Transverse colon (tissue), 4 donors: ENCODE results near the gene TRIM59. TPM values are rescaled to one million over a fixed set of nuclear protein-coding genes. Genes with fewer than 3 reads are reported as not detected.

ENCODE experiments used
- DNase-seq: peaks from one replicate; pipeline ENCODE4 v3.0.0-alpha.2; 2019
- H3K27ac ChIP-seq, 4 donors: fragments of 200-600 bp; sonication (generic); 2 replicates each; pipeline ENCODE4 v1.5.1; 2016 to 2018; ENCODE audit warnings: inconsistent platforms in 4 of 4
- H3K27me3 ChIP-seq: fragments of 200-600 bp; sonication (generic); 2 replicates; pipeline ENCODE4 v1.5.1; 2017; ENCODE audit warnings: inconsistent platforms
- H3K36me3 ChIP-seq, 4 donors: fragments of 200-600 bp; sonication (generic); 2 replicates each; pipeline ENCODE4 v1.5.1; 2017 to 2019; ENCODE audit warnings: inconsistent platforms in 4 of 4
- H3K4me1 ChIP-seq, 4 donors: fragments of 200-600 bp; sonication (generic); 2 replicates each; pipeline ENCODE4 v1.5.1; 2017 to 2020; ENCODE audit warnings: inconsistent platforms in 4 of 4
- H3K4me3 ChIP-seq, 4 donors: fragments of 200-600 bp; sonication (generic); 1 replicate in 1 of 4; 2 replicates in 3 of 4; pipeline versions ENCODE4 v1.5.1 to v1.6.1; 2017 to 2019; ENCODE audit warnings: inconsistent platforms in 4 of 4
- H3K9me3 ChIP-seq, 2 donors: fragments of 200-600 bp; sonication (generic); 2 replicates each; pipeline ENCODE4 v1.5.1; 2017 to 2019; ENCODE audit warnings: inconsistent platforms in 2 of 2
- EP300 ChIP-seq: sonication (generic); formaldehyde crosslinking; IDR thresholded peaks from one replicate; pipeline ENCODE4 v1.6.1; 2017; ENCODE audit warnings: antibody characterized with exemption, low read depth
- POLR2A ChIP-seq: fragments of 450-650 bp; IDR thresholded peaks from one replicate; pipeline ENCODE4 v1.6.1; 2016; ENCODE audit warnings: antibody characterized with exemption, mild to moderate bottlenecking, moderate library complexity
- POLR2AphosphoS5 ChIP-seq, 3 donors: sonication (generic); formaldehyde crosslinking; IDR thresholded peaks; one replicate each; pipeline ENCODE4 v1.6.1; 2016; ENCODE audit warnings: antibody characterized with exemption in 3 of 3
- WGBS, 2 donors: methylation state at CpG; one replicate each; pipeline ENCODE4 v1.1.5; 2018; ENCODE audit warnings: low coverage in 1 of 2; 5-methylcytosine and 5-hydroxymethylcytosine counted together
- in situ Hi-C, 4 donors: fragments of 200-750 bp; cut with MboI; loops; one replicate each; pipeline versions ENCODE4 v1.15.0 to v1.15.1; 2017; ENCODE audit warnings: low sequenced_read_pairs in 3 of 4, low pct_ligation_motif_present in 1 of 4, low pct_unique_long_range_greater_than_20kb in 1 of 4
- intact Hi-C: fragments of 100-400 bp; cut with DNase I; formaldehyde crosslinking; loops from one replicate; pipeline ENCODE4 v1.15.1; 2023; ENCODE audit warnings: low total_unique reads
- total RNA-seq, 4 donors: library from RNA; depleted of rRNA; stranded (reverse); fragments of >200 nt; gene quantifications; one replicate each; pipeline ENCODE4 v1.1.0, GENCODE V29; 2016
- TF ChIP-seq, protein P1 (sequence below), 5 experiments: fragments of 200-600 bp in 3 of 5; fragments of 450-650 bp in 2 of 5; sonication (generic) in 3 of 5; IDR thresholded peaks; 1 replicate in 2 of 5; 2 replicates in 3 of 5; pipeline ENCODE4 v1.5.1; 2016 to 2017; ENCODE audit warnings: antibody characterized with exemption in 5 of 5, inconsistent platforms in 3 of 5, mild to moderate bottlenecking in 2 of 5, moderate library complexity in 1 of 5

TRIM59 gene
- total RNA-seq, 4 donors from 2014 or later: 1.9 to 10.9 (median 8.4) TPM; not detected in 1

DNA sequence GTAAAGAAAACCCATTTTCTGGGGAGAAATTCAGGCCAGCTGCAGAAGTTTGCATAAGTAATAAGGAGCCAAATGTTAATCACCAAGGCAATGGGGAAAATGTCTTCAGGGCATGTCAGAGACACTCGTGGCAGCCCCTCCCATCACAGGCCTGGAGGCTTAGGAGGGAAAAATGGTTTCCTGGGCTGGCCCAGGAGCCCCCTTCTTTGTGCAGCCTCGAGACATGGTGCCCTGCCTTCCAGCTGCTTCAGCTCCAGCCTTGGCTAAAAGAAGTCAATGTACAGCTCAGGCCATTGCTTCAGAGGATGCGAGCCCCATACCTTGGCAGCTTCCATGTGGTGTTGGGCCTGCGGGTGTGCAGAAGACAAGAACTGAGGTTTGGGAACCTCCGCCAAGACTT is 20.6 kb upstream of the TRIM59 start:
- Histone ChIP-seq H3K36me3 (no peaks in the 10 kb centered on the region), H3K4me1 (no peaks in the 10 kb centered on the region), H3K27ac (no peak overlapping the region), H3K4me3 (no peak overlapping the region), H3K27me3 (no peaks in the 10 kb centered on the region), H3K9me3 (no peaks in the 10 kb centered on the region)
- intact Hi-C loops (no loop called here), in situ Hi-C loops (no loop called here)
- DNase-seq: no peak
- no peak for TF ChIP-seq EP300
- WGBS, 2 donors: 50 to 86% methylated on average over 1 to 5 of the region's 5 CpGs

GRCh38 chr3:160464971-160465370 is 15.4 kb upstream of the TRIM59 start:
- no peak overlapping the region for H3K4me3 ChIP-seq
- intact Hi-C loops: no loop called here
- H3K27ac ChIP-seq: no peak overlapping the region
- in situ Hi-C loops: no loop called here
- no peaks in the 10 kb centered on the region for H3K9me3 ChIP-seq
- DNase-seq: no peak
- TF ChIP-seq POLR2A (no peak), POLR2AphosphoS5 (IDR thresholded peaks at IDR 0.05) (no peak), EP300 (no peak)
- TF ChIP-seq, protein P1, sequence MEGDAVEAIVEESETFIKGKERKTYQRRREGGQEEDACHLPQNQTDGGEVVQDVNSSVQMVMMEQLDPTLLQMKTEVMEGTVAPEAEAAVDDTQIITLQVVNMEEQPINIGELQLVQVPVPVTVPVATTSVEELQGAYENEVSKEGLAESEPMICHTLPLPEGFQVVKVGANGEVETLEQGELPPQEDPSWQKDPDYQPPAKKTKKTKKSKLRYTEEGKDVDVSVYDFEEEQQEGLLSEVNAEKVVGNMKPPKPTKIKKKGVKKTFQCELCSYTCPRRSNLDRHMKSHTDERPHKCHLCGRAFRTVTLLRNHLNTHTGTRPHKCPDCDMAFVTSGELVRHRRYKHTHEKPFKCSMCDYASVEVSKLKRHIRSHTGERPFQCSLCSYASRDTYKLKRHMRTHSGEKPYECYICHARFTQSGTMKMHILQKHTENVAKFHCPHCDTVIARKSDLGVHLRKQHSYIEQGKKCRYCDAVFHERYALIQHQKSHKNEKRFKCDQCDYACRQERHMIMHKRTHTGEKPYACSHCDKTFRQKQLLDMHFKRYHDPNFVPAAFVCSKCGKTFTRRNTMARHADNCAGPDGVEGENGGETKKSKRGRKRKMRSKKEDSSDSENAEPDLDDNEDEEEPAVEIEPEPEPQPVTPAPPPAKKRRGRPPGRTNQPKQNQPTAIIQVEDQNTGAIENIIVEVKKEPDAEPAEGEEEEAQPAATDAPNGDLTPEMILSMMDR (IDR thresholded peaks at IDR 0.05): no peak
- H3K4me1 ChIP-seq: no peaks in the 10 kb centered on the region
- H3K36me3 ChIP-seq: no peaks in the 10 kb centered on the region
- 85% methylated on average over 1 of the region's 1 CpG; no CpG with 5 or more reads in 1 of the 2 donors for WGBS, 2 donors
- H3K27me3 ChIP-seq: no peaks in the 10 kb centered on the region

DNA sequence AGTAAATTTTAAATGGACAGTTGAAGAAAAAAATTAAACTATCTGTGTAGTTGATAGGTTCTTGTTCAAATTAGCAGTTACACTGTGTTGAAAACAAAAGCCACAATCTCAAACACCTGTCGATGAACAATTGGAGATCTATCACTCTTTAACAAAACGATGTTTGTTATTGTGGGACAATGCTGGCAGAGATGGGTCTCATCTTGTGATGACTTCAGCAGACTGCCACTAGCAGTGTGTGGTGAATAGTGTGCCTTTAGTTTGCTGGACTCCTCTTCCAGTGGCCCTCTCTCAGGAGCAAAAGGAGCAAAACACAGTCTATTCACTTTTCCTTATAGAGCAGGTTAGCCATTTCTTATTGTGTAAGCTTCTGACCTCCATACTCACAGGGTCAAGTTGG is 14.7 kb upstream of the TRIM59 start:
- Histone ChIP-seq H3K36me3 (no peaks in the 10 kb centered on the region), H3K27ac (no peak overlapping the region), H3K4me1 (no peaks in the 10 kb centered on the region), H3K27me3 (no peaks in the 10 kb centered on the region), H3K9me3 (no peaks in the 10 kb centered on the region), H3K4me3 (no peak overlapping the region)
- intact Hi-C loops: no loop called here
- DNase-seq: no peak
- no peak for TF ChIP-seq POLR2A
- TF ChIP-seq EP300: no peak
- no peak for TF ChIP-seq POLR2AphosphoS5 (IDR thresholded peaks at IDR 0.05)
- TF ChIP-seq, protein P1 (IDR thresholded peaks at IDR 0.05): no peak
- 90 to 92% methylated on average over 2 of the region's 2 CpGs for WGBS, 2 donors
- in situ Hi-C loops: no loop called here

DNA sequence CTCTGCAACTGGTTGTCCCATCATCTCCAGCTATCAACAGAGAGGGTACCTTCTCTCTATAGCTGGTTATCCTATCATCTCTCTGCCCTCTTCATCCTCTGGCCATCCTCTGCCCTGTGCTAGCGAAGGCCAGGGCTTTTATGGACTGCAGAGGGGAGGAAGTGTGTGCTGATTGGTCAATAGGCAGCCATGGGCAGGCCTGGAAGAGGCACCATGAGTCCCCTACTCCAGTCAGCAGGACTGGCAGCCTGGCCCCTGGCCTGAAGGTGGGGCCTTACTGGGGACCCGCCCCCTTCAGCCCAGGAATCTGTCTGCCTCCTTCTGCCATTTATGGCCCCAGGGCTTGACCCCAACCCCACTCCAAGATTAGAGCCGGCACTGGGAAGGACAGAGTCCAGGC is 10.4 kb upstream of the TRIM59 start:
- in situ Hi-C loops: no loop called here
- WGBS, 2 donors: 89% methylated on average over 3 of the region's 3 CpGs; no CpG with 5 or more reads in 1 of the 2 donors

GRCh38 chr3:160459450-160459970 is 9.9 kb upstream of the TRIM59 start:
- intact Hi-C loops: no loop called here
- WGBS, 2 donors: 66 to 91% methylated on average over 4 to 9 of the region's 9 CpGs
- in situ Hi-C loops: no loop called here
- no peaks in the 10 kb centered on the region for H3K27me3 ChIP-seq
- H3K4me3 ChIP-seq: no peak overlapping the region
- TF ChIP-seq POLR2AphosphoS5 (IDR thresholded peaks at IDR 0.05): no peak
- no peak for TF ChIP-seq EP300
- no peak for TF ChIP-seq POLR2A
- TF ChIP-seq, protein P1 (IDR thresholded peaks at IDR 0.05): no peak
- H3K9me3 ChIP-seq: no peaks in the 10 kb centered on the region
- H3K36me3 ChIP-seq: no peaks in the 10 kb centered on the region
- H3K4me1 ChIP-seq: no peaks in the 10 kb centered on the region
- no peak overlapping the region for H3K27ac ChIP-seq
- no peak for DNase-seq

More for the DNA sequence above, 10.4 kb upstream of the TRIM59 start:
- H3K4me1 ChIP-seq: no peaks in the 10 kb centered on the region
- no peak for TF ChIP-seq EP300
- TF ChIP-seq POLR2AphosphoS5 (IDR thresholded peaks at IDR 0.05): no peak
- intact Hi-C loops: no loop called here
- no peaks in the 10 kb centered on the region for H3K27me3 ChIP-seq
- no peak overlapping the region for H3K27ac ChIP-seq
- no peaks in the 10 kb centered on the region for H3K36me3 ChIP-seq
- no peak for DNase-seq
- H3K4me3 ChIP-seq: no peak overlapping the region
- H3K9me3 ChIP-seq: no peaks in the 10 kb centered on the region
